PC-3 (cell line): ENCODE data around the gene PDLIM5. TPM values are rescaled to one million over a fixed set of nuclear protein-coding genes. Genes with fewer than 3 reads are reported as not detected.

Experiments used
- ATAC-seq: fragments of 200-7000 bp; cut with Tn5 transposase; 2 replicates; pipeline ENCODE4 v1.9.1; 2020; ENCODE audit warnings: mild to moderate bottlenecking, moderate library complexity
- BruUV-seq: library from RNA; stranded (reverse); fragments of 400-500 nt; replicated peaks from 2 replicates; lab custom pipeline; 2021; lab: Mats Ljungman, UMichigan
- CTCF ChIA-PET: fragments of 300-600 bp; sonication (Branson Sonifier 250); formaldehyde crosslinking; loops from one replicate; lab custom pipeline; 2022; ENCODE audit warnings: antibody characterized with exemption; lab: Charles Lee
- POLR2A ChIA-PET: fragments of 300-600 bp; sonication (Branson Sonifier 250); formaldehyde crosslinking; loops from one replicate; lab custom pipeline; 2022; ENCODE audit warnings: antibody characterized with exemption; ENCODE audit not compliant: unreplicated experiment; lab: Charles Lee
- DNase-seq: peaks from one replicate; pipeline ENCODE4 v3.0.0-alpha.2; 2015
- H2AFZ ChIP-seq: fragments of 300-600 bp; sonication (generic); 2 replicates; pipeline ENCODE4 v1.6.0; 2016; ENCODE audit warnings: antibody characterized with exemption, low read length
- H3F3A ChIP-seq: fragments of 300-600 bp; sonication (generic); one replicate; pipeline ENCODE4 v1.6.0; 2017; ENCODE audit warnings: antibody characterized with exemption, low read length, control low read depth, mild to moderate bottlenecking; ENCODE audit not compliant: unreplicated experiment
- H3K27ac ChIP-seq: fragments of 300-600 bp; sonication (generic); 2 replicates; pipeline ENCODE4 v1.5.1; 2016; ENCODE audit warnings: mild to moderate bottlenecking, low read length
- H3K27me3 ChIP-seq: fragments of 300-600 bp; sonication (generic); 2 replicates; pipeline ENCODE4 v1.6.1; 2016; ENCODE audit warnings: low read length, mixed read lengths
- H3K36me3 ChIP-seq: fragments of 300-600 bp; sonication (generic); 2 replicates; pipeline ENCODE4 v1.6.1; 2016; ENCODE audit warnings: low read depth, mixed run types, low read length, mixed read lengths
- H3K4me1 ChIP-seq: fragments of 300-600 bp; sonication (generic); 2 replicates; pipeline ENCODE4 v1.5.1; 2016; ENCODE audit warnings: low read length; ENCODE audit not compliant: insufficient read depth
- H3K4me2 ChIP-seq: fragments of 300-600 bp; sonication (generic); 2 replicates; pipeline ENCODE4 v1.6.0; 2016; ENCODE audit warnings: low read length
- H3K4me3 ChIP-seq: fragments of 300-600 bp; sonication (generic); 2 replicates; pipeline ENCODE4 v1.5.1; 2016; ENCODE audit warnings: mild to moderate bottlenecking, low read length, mixed read lengths
- H3K79me2 ChIP-seq: fragments of 300-600 bp; sonication (generic); 2 replicates; pipeline ENCODE4 v1.6.1; 2017; ENCODE audit warnings: low read length, mixed read lengths
- H3K9ac ChIP-seq: fragments of 300-600 bp; sonication (generic); 2 replicates; pipeline ENCODE4 v1.6.0; 2016; ENCODE audit warnings: mild to moderate bottlenecking, low read length
- H3K9me2 ChIP-seq: fragments of 300-600 bp; sonication (generic); replicated peaks from 2 replicates; pipeline ENCODE4 v1.6.1; 2016; ENCODE audit warnings: mixed run types, low read length, mixed read lengths
- H3K9me3 ChIP-seq: fragments of 300-600 bp; sonication (generic); 2 replicates; pipeline ENCODE4 v1.6.1; 2016; ENCODE audit warnings: low read length, mixed read lengths
- H4K20me1 ChIP-seq: fragments of 300-600 bp; sonication (generic); 2 replicates; pipeline ENCODE4 v1.6.1; 2016; ENCODE audit warnings: low read length, mixed read lengths
- EZH2 ChIP-seq: fragments of 300-600 bp; sonication (generic); IDR thresholded peaks from one replicate; pipeline ENCODE4 v1.6.1; 2017; ENCODE audit warnings: antibody characterized with exemption, mild to moderate bottlenecking, low read length; ENCODE audit not compliant: unreplicated experiment
- EZH2phosphoT487 ChIP-seq: fragments of 300-600 bp; sonication (generic); IDR thresholded peaks from 2 replicates; pipeline ENCODE4 v1.6.1; 2018; ENCODE audit warnings: mild to moderate bottlenecking, antibody characterized with exemption, low read length, borderline replicate concordance
- intact Hi-C: fragments of 100-400 bp; cut with micrococcal nuclease; formaldehyde crosslinking; loops from 2 replicates; pipeline ENCODE4 v1.9.0; 2023
- total RNA-seq: library from RNA; depleted of rRNA; stranded (reverse); fragments of >200 nt; gene quantifications from 2 replicates; pipeline ENCODE4 v1.2.3, GENCODE V29; 2014
- TF ChIP-seq, protein P1 (sequence below): fragments of 300-600 bp; sonication (generic); conservative IDR thresholded peaks from 2 replicates; pipeline ENCODE4 v1.5.1; 2017; ENCODE audit warnings: antibody characterized with exemption, low read depth, mild to moderate bottlenecking, low read length

PDLIM5 gene
- total RNA-seq, 1 experiment from 2014 or later, result 57.8 TPM

GRCh38 chr4:94463771-94464170 lies 12.0 kb downstream of the PDLIM5 start:
- H3F3A ChIP-seq, result no peaks in the 10 kb centered on the region
- H3K4me3 ChIP-seq, result no peak overlapping the region
- no peak overlapping the region for H3K9ac ChIP-seq
- no peaks in the 10 kb centered on the region for H4K20me1 ChIP-seq
- H3K27me3 ChIP-seq, result no peaks in the 10 kb centered on the region
- H3K9me3 ChIP-seq, result no peaks in the 10 kb centered on the region
- H3K4me2 ChIP-seq, result no peak overlapping the region
- BruUV-seq, result no TSS peak
- H3K4me1 ChIP-seq, result peaks cover 41% of the 10 kb centered on the region
- no peak for DNase-seq
- ATAC-seq, result peak; percentile 44
- ChIA-PET CTCF (no interaction called here), POLR2A (interaction anchor here (0.6 kb wide), 1 partner anchor 13 kb away, joined by 4 read pairs; no protein-coding TSS in a partner anchor)
- H3K36me3 ChIP-seq, result no peaks in the 10 kb centered on the region; the same call in 1 of the 2 replicates
- no peak overlapping the region for H3K27ac ChIP-seq
- H3K9me2 ChIP-seq, result no peaks in the 10 kb centered on the region
- intact Hi-C loops, result loop anchor here (5.0 kb wide), 1 partner anchor 54 kb away; no protein-coding TSS in a partner anchor
- no peak overlapping the region for H2AFZ ChIP-seq
- peaks cover 100% of the 10 kb centered on the region for H3K79me2 ChIP-seq
- TF ChIP-seq EZH2phosphoT487 (no peak), EZH2 (no peak)
- TF ChIP-seq, protein P1, sequence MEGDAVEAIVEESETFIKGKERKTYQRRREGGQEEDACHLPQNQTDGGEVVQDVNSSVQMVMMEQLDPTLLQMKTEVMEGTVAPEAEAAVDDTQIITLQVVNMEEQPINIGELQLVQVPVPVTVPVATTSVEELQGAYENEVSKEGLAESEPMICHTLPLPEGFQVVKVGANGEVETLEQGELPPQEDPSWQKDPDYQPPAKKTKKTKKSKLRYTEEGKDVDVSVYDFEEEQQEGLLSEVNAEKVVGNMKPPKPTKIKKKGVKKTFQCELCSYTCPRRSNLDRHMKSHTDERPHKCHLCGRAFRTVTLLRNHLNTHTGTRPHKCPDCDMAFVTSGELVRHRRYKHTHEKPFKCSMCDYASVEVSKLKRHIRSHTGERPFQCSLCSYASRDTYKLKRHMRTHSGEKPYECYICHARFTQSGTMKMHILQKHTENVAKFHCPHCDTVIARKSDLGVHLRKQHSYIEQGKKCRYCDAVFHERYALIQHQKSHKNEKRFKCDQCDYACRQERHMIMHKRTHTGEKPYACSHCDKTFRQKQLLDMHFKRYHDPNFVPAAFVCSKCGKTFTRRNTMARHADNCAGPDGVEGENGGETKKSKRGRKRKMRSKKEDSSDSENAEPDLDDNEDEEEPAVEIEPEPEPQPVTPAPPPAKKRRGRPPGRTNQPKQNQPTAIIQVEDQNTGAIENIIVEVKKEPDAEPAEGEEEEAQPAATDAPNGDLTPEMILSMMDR, result no peak

- peaks cover 12% of the 10 kb centered on the region; the same call in 1 of the 2 replicates for H3K36me3 ChIP-seq
- H3K27me3 ChIP-seq, result no peaks in the 10 kb centered on the region
- intact Hi-C loops, result no loop called here
- ATAC-seq (no peak), DNase-seq (no peak)
- no peaks in the 10 kb centered on the region for H3K9me2 ChIP-seq
- no peak overlapping the region for H3K4me2 ChIP-seq
- TF ChIP-seq, protein P1, result no peak
- TF ChIP-seq EZH2 (no peak), EZH2phosphoT487 (no peak)
- ChIA-PET POLR2A (no interaction called here), CTCF (no interaction called here)
- no peak overlapping the region for H3K4me3 ChIP-seq
- H3F3A ChIP-seq, result no peaks in the 10 kb centered on the region
- H3K9ac ChIP-seq, result no peak overlapping the region
- no peak overlapping the region for H3K27ac ChIP-seq
- BruUV-seq, result no TSS peak
- H2AFZ ChIP-seq, result no peak overlapping the region
- peaks cover 3% of the 10 kb centered on the region; the same call in 1 of the 2 replicates for H3K9me3 ChIP-seq
- H3K4me1 ChIP-seq, result peaks cover 25% of the 10 kb centered on the region
- H3K79me2 ChIP-seq, result peaks cover 90% of the 10 kb centered on the region
- no peaks in the 10 kb centered on the region for H4K20me1 ChIP-seq
Measured at GRCh38 chr4:94466371-94466770, 14.6 kb downstream of the PDLIM5 start.

GRCh38 chr4:94466923-94467322 lies 15.2 kb downstream of the PDLIM5 start:
- no peak overlapping the region for H2AFZ ChIP-seq
- DNase-seq, result no peak
- H3K9ac ChIP-seq, result no peak overlapping the region
- ChIA-PET POLR2A (no interaction called here), CTCF (no interaction called here)
- TF ChIP-seq EZH2phosphoT487, result no peak
- TF ChIP-seq, protein P1, result no peak
- TF ChIP-seq EZH2, result no peak
- H3K36me3 ChIP-seq, result peaks cover 12% of the 10 kb centered on the region; the same call in 1 of the 2 replicates
- no peak overlapping the region for H3K27ac ChIP-seq
- BruUV-seq, result no TSS peak
- H3K4me3 ChIP-seq, result no peak overlapping the region
- no peak for ATAC-seq
- H3K4me2 ChIP-seq, result no peak overlapping the region
- H3K9me3 ChIP-seq, result peaks cover 3% of the 10 kb centered on the region; the same call in 1 of the 2 replicates
- intact Hi-C loops, result no loop called here
- no peaks in the 10 kb centered on the region for H3K9me2 ChIP-seq
- H3K4me1 ChIP-seq, result peaks cover 25% of the 10 kb centered on the region
- no peaks in the 10 kb centered on the region for H3F3A ChIP-seq
- peaks cover 85% of the 10 kb centered on the region for H3K79me2 ChIP-seq
- no peaks in the 10 kb centered on the region for H4K20me1 ChIP-seq
- H3K27me3 ChIP-seq, result no peaks in the 10 kb centered on the region
